SU-DHL-6 (cell line): ENCODE data around the gene METTL13.

Experiments used
- CTCF ChIP-seq: fragments of 200-600 bp; sonication (generic); IDR thresholded peaks from one replicate; pipeline ENCODE4 v1.5.1; 2017; ENCODE audit warnings: antibody characterized with exemption, mild to moderate bottlenecking, low read length, moderate library complexity; ENCODE audit not compliant: insufficient read depth, poor library complexity, severe bottlenecking
- EZH2phosphoT487 ChIP-seq: fragments of 200-600 bp; sonication (generic), shearing (Covaris generic); conservative IDR thresholded peaks from 2 replicates; pipeline ENCODE4 v1.6.1; 2018; ENCODE audit warnings: mild to moderate bottlenecking, antibody characterized with exemption, low read length, moderate library complexity, mixed read lengths

GRCh38 chr1:171788696-171789095 is 7.2 kb downstream of the METTL13 start:
- TF ChIP-seq CTCF, result no peak
- TF ChIP-seq EZH2phosphoT487, result no peak
